Amygdala (tissue), 56 donors: Measurements from ENCODE around the gene CFAP97D1.

Source experiments
- DNase-seq, 56 donors: peaks; one replicate each; lab custom pipeline; 2025; lab: John Stamatoyannopoulos, UW

The CFAP97D1 gene

DNA sequence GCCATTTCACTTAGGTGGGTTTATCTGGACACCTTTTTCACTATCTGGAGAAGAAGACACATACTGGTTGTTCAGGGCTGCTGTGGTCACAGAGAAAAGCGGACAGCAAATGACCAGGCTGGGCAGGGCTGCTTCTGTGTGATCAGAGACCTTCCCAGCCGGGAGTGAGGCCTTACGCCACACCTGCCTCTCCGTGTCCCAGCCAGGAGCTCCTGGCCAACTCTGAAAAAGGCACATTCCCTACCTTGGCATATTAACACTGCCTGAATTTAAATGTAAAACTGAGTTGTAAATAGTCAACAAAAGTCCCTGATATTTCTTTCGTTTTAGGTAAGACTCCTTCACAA is 12.5 kb upstream of the CFAP97D1 start:
- no peak for DNase-seq

GRCh38 chr17:43768382-43768781 is 11.9 kb upstream of the CFAP97D1 start:
- DNase-seq, result peak in 25 of 56 donors; percentile 9 to 59 (median 28)

- no peak for DNase-seq
Observed at GRCh38 chr17:43768943-43769342, 11.3 kb upstream of the CFAP97D1 start.

- no peak for DNase-seq
Observed at GRCh38 chr17:43769426-43769825, 10.8 kb upstream of the CFAP97D1 start.

GRCh38 chr17:43769859-43770258 is 10.4 kb upstream of the CFAP97D1 start:
- no peak for DNase-seq

- DNase-seq, result no peak
Observed at GRCh38 chr17:43770957-43771356, 9.3 kb upstream of the CFAP97D1 start.

DNA sequence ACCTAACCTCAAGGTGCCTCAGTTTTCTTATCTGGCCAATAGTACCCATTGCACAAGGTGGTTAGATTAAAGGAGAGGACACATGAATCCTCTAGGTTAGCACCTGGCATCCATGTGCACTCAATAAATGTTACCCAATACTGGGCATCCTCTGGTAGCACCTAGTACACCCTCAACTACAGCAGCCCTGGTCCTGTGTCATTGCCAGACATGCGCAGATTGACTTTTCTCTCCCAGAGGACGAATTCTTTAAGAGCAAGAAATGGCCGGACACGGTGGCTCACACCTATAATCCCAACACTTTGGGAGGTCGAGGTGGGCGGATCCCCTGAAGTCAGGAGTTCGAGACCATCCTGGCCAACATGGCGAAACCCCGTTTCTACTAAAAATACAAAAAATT is 8.8 kb upstream of the CFAP97D1 start:
- no peak for DNase-seq

DNA sequence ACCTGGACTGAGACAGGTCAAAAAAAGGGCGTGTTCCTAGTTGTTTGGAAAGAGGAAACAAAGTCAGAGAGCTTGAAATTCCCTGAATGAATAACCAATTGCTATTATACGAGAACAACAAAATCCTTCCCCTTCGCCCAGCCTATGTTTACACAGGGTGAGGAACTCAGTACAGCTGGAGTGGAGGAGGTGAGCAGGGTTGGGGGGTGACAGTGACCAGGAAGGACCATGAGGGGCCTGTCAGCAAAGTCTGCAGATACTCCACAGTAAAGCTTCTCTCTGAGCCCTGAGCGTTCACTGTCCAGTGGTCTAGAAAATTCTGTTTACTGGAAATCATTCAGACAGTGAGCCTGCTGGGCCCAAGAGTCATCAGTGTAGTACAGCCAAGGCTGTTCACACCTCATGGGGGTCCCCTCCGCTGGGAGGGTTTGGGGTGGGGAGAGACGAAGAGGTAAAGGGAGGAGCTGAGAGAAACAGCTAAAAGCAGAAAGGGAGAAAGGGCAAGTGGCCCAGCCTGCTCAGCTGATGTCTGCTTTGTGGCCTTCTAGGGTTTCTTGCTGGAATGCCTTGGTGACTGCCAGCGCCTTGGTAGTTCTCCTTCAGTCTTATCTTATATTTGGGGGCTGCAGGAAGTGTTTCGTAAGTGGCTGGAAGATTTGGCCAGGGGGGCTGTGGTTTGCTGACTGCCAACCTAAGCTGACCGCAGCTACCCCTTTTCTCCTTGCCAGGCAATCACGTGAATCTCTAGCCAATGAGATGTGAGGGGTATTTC is 7.2 kb upstream of the CFAP97D1 start:
- DNase-seq, result peak in 11 of 56 donors; percentile 9 to 59 (median 24)

GRCh38 chr17:43774304-43775250 is 5.7 kb upstream of the CFAP97D1 start:
- no peak for DNase-seq

GRCh38 chr17:43778337-43779144 is 1.7 kb upstream of the CFAP97D1 start, which contains the start of gene DUSP3:
Gene DUSP3 (minus strand): TSS chr17:43778977. CDS start chr17:43778924, 53 bp downstream.
- DNase-seq, result peak; percentile 11 to 97 (median 80)

DNA sequence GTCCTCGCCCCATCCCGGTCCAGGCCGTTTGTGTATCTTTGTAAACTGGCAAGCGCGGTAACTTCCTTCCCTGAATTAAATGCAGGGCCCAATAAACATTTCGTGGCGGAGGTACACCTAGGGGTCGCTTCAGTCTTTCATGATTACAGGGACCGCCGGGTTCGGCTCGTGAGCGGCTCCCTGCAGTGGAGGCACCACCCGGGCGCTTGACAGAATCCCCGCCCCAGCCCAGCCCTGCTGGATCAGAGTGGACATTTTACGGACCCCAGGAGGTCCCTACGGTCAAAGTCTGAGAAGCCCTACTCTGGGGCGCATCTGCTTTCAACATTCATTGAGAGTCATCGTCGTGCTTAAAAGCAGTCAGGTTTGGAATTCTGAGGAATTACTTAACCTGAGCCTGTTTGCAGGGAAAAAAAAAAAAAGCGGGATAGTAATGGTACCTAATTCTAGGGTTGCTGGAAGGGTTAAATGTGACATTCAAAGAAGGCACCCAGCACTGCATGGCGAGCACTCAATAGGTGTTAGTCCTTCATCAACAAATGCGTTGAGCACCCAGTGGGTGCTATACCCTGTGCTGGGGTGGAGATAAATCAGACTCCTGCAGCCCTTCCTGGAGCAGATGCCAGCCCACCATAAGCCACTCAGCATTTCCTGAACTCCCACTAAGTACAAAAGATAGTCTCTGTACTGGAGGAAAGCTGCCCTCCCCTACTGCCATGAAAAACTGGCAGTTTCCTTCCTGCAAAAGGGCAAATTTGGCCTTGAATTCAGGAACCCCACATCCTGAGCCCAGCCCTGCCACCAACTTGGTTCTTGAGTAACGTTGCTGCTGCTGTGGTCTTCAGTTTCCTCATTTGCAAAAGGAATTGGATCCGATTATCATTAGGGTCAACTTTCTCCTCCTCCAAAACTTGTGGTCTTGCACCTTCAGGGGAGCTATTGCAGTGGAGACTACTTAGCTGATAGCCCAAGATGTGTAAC is 800 bp upstream of the CFAP97D1 start:
- peak in 8 of 56 donors; percentile 26 to 83 (median 64) for DNase-seq

GRCh38 chr17:43782913-43783680 is 2.9 kb downstream of the CFAP97D1 start:
- DNase-seq, result no peak

DNA sequence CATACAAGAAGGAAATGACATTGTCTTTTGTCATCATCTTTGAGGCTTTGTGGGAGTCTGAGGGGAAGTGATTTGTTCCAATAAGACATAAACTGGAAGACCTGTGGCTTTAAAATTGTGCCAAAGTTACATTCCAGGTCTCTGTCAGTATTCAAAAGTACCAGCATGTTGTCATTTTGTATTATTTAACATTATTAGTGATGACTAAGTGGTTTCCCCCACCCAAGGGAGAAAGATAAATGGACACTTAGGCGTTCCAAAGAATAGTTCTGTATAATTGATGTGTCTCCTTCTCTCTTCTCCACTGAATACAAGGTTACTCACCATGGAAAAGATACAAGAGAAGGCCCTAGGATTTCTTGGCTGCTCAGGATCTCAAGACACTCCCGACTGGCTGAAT is 3.8 kb downstream of the CFAP97D1 start:
- no peak for DNase-seq

- peak in 5 of 56 donors; percentile 22 to 42 (median 34) for DNase-seq
Observed at GRCh38 chr17:43784628-43785101, 4.4 kb downstream of the CFAP97D1 start.

DNA sequence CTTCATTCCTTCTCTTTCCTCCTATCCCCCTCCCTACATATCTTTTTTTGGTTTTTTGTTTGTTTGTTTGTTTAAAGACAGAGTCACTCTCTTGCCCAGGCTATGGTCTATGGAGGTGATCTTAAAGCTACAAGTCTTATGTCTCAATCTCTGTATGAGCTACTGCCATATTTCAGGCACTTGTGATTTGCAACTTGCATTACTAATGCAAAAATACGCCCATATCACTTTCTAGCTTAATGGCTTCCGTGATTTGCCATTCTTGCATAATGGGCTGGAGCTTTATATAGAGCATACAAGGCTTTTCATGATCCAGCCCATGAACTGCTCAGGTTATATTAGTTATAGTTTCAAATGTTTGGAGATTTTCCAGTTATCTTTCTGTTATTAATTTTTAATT is 7.5 kb downstream of the CFAP97D1 start:
- no peak for DNase-seq

- no peak for DNase-seq
Observed at GRCh38 chr17:43788540-43788939, 8.3 kb downstream of the CFAP97D1 start.

DNA sequence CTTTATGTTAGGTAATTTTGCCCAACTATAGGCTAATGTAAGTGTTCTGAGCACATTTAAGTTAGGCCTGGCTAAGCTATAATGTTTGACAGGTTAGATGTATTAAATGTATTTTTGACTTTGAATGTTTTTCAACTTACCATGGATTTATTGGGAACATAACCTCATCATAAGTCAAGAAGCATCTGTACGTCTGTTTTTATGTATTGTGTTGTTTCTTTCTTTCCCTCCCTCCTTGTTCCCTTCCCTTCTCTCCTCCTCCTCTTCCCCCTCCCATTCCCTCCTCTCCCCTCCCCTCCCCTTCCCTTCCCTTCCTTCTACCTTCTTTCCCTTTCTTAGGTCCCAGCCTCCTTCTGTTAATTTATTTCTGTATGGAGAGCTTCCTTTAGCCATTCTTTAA is 9.2 kb downstream of the CFAP97D1 start:
- no peak for DNase-seq

- peak in 6 of 56 donors; percentile 3 to 41 (median 16) for DNase-seq
Observed at GRCh38 chr17:43790311-43790940, 10.2 kb downstream of the CFAP97D1 start.
